GM21723 (cell line): ENCODE results near the gene ANKRD42.
A peak's percentile ranks its signal among the peaks of the same experiment; 100 is the strongest.
"Not testable (repeated sequence)": the region's sequence is repeated elsewhere in the genome, so short reads cannot be mapped to it uniquely, and the experiment has no call there.

Experiments used
- ATAC-seq: cut with Tn5 transposase; IDR thresholded peaks from one replicate; pipeline ENCODE4 v1.9.1; 2021; ENCODE audit warnings: mild to moderate bottlenecking, moderate library complexity; ENCODE audit not compliant: unreplicated experiment

ANKRD42 gene

GRCh38 chr11:83170865-83171264 lies 22.6 kb upstream of the ANKRD42 start:
- ATAC-seq, result no peak

- ATAC-seq, result no peak
Measured at GRCh38 chr11:83172551-83172950, 21.0 kb upstream of the ANKRD42 start.

- peak; percentile 60 for ATAC-seq
Measured at GRCh38 chr11:83174008-83174407, 19.5 kb upstream of the ANKRD42 start.

GRCh38 chr11:83175815-83176214 lies 17.7 kb upstream of the ANKRD42 start:
- ATAC-seq, result no peak

GRCh38 chr11:83181815-83182214 lies 11.7 kb upstream of the ANKRD42 start:
- no peak for ATAC-seq

DNA sequence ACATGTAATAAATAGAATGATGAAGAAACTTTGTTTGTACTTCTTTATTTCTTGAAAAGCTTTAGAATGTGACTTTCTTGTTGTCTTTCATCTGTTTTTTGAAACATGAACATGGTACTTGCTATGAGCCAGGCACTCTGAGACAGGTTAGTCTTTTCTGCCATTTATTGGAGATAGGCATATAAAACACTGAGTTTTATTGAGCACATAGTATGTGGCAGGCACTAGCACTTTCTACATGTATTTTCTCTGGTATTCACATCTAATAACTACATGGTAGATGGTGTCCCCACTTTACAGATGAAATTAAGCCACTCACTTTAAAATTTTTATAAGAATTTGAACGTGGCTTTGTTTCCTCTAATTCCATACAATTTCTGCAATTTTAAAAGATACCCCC lies 7.7 kb upstream of the ANKRD42 start:
- ATAC-seq, result no peak

GRCh38 chr11:83187465-83187864 lies 6.0 kb upstream of the ANKRD42 start:
- ATAC-seq, result no peak

- no peak for ATAC-seq
Measured at GRCh38 chr11:83191491-83191890, 2.0 kb upstream of the ANKRD42 start.

DNA sequence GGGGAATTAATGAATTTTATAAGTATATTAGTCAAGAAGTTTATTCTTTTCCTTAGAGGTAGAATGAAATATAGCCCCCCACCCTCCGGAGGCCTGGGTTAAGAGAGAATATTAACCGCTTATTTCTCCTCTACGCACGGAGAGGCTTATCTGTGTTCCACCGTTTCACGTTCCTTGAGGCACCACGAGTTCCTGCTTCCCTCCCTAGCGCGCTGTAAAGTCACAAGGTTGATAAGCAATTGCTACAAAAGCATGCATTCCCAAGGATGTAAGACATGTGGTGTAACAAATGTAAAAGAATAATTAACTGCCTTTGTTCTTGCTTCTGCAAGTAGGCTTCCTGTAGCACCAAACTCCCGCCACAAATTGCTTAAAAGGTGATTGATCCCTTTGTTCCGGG lies 1.5 kb upstream of the ANKRD42 start:
- ATAC-seq, result no peak

DNA sequence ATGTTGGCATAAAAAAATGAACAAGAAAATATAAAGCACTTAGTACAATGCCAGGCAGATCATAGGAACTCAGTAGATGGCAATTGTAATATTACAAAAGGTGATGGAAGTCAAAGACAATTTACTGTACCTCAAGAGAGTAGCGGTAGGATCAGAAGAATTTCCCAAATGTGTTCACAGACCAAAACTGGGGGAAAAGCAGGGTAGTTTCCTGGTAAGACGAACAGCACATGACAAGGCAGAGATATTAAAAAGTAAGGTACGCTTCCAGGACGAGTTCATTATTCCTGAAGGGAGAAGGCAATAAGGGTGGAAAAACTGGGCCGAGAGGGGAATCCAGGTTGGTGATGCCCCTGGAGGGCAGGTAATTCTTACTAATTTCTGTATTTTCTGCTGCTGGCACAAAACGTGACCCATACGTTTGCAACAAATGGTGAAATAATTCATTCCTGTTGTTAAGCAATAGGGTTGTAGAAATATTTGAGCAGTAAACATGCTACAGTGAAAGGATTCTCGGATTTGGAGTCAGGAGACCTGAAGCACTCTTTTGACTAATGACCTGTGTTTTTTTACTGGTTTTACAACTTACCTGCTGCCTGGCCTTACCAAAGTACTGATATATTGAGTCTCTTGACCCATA lies 786 bp upstream of the ANKRD42 start:
- no peak for ATAC-seq

DNA sequence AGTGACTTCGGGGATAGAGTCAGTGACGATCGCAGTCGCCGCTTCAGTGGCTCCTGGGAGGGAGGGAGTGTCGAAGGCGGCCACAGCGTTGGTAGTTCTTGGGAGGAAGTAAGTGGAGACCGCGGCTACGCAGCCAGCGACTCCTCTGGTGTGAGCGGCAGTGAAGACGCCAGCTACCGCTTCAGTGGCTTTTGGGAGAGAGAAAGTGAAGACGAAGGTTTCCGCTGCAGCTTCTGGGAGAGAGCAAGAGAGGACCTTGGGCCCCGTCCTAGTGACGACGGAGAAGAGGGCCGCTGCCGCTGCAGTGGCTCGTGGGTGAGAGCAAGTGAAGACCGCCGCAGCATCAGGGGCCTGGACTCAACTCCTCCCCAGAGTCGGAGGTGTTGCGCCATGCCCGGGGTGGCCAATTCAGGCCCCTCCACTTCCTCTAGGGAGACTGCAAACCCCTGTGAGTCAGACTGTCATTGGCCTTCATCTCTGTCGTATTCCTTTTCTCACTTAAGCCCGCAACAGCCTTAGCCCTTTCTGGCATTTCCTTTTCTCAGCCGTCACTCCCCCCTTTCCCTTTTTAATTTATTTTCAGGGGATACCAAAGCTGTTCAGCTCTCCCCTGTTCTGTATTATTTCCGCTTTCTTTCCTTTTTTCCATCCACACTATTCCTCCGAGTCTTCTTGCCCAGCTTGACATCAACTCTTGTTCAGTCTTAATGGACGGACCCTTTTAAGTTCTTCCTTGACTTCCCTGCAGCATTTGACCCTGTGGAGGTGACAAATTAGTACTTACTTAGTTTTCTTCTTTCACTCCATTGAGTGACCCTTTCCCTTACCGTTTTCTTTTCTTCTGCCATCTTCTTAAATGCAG lies 1.0 kb downstream of the ANKRD42 start:
- peak; percentile 65 for ATAC-seq

DNA sequence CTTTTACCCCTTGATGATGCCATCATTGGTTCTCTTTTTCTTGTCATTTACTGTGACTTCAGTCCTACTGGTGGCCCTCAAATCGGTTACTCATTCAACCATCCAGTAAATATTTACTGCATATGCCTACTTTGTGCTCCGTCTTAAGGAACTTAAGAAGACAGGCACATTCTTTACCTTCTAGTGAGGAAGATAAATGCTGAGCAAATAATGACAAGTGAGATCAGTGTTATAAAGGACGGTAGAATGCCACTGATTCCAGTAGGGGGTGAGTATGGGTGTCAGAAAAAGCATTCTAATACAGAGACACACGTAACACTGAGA lies 1.6 kb downstream of the ANKRD42 start:
- ATAC-seq, result no peak

DNA sequence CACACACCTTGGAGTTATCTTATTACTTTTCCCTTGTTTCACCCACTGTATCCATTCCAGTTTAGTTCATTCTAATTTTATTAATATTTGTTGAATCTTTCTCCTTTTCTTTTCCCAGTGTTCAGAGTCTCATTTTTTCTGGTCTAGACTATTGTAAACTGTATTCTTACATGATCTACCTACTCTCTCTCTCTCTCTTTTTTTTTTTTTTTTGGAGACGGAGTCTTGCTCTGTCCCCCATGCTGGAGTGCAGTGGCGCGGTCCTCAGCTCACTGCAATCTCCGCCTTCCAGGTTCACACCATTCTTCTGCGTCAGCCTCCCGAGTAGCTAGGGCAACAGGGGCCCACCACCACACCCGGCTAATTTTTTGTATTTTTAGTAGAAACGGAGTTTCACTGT lies 2.1 kb downstream of the ANKRD42 start:
- ATAC-seq, result no peak

DNA sequence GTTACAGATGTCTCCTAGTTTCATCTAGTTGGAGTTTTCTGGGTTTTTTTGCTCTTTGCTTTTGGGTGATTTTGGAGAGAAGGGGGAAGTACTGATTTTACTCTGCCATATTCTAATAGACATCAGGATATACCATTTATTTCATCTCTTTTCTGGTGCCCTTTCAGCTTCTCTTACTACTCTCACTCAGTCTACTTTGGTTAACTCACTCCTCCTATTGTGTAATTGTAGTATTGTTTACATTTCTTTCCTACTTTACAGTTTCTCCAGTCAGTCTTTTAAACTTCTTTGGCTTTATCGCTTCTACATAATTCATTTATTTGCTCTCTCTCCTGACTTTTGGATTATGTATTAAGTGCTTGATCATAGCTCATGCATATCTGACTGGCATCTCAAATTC lies 6.5 kb downstream of the ANKRD42 start:
- no peak for ATAC-seq

GRCh38 chr11:83205608-83206185 lies 12.2 kb downstream of the ANKRD42 start:
- no peak for ATAC-seq

- no peak for ATAC-seq
Measured at GRCh38 chr11:83206221-83206620, 12.7 kb downstream of the ANKRD42 start.

GRCh38 chr11:83206771-83207382 lies 13.4 kb downstream of the ANKRD42 start:
- not testable (repeated sequence) for ATAC-seq

DNA sequence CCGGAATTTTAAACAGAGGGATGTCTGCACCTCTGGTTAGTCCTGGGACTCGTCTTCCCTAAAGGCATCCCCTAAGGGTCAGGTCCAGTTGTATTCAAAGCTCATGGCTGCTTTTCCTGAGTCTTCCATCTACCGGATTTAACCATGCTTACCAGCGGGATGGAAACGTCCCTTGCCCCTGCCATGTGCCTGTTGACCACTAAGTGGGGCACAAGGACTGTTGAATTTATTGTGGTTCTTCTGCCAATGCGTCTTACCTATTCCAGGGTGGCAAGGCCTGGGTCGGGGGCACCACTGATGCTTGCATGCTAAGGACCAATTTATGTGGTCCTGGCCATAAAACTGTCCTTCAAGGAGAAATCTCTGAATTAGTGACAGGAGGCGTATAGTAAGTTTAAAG lies 25.6 kb downstream of the ANKRD42 start:
- no peak for ATAC-seq

DNA sequence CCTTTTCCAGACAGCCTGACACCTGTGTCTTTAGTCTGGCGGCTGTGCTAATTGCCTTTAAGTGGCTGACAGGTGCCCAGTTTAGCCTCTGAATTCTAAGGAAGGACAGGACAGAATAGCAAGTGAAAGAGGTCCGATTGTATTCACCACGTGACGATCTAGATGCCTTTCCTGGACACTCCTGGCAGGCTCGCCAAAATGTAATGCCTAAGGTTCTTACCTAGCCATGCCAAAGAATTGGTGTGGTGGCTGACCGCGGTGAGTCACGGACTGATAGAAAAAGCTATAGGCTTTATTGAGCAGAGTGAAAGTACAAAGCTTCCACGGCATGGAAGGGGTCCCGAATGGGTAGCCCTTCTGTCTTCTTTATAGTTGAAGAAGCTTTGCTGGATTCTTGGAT lies 26.7 kb downstream of the ANKRD42 start:
- ATAC-seq, result no peak

- ATAC-seq, result no peak
Measured at GRCh38 chr11:83221694-83222093, 28.2 kb downstream of the ANKRD42 start.

DNA sequence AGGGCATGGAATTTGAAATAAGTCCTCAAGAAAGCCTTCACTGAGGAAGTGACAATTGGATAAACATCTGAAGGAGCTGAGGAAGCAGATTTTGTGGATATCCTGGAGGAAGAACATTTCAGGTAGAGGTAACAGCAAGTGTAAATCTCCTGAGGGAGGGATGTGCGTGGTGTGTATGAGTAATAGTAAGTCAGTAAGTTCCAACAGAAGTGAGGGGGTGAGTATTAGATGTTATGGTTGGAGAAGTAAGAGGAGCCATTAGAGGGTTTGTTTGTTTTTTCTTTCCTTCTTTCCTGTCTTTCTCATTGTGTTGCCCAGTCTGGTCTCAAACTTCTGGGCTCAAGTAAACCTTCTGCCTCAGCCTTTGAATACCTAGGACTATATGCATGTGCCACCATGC lies 29.0 kb downstream of the ANKRD42 start:
- no peak for ATAC-seq

- no peak for ATAC-seq
Measured at GRCh38 chr11:83223457-83223856, 29.9 kb downstream of the ANKRD42 start.
